ENCODE data around the gene IQGAP1.
"Not testable (repeated sequence)": the region's sequence is repeated elsewhere in the genome, so short reads cannot be mapped to it uniquely, and the experiment has no call there.

Gene IQGAP1

DNA sequence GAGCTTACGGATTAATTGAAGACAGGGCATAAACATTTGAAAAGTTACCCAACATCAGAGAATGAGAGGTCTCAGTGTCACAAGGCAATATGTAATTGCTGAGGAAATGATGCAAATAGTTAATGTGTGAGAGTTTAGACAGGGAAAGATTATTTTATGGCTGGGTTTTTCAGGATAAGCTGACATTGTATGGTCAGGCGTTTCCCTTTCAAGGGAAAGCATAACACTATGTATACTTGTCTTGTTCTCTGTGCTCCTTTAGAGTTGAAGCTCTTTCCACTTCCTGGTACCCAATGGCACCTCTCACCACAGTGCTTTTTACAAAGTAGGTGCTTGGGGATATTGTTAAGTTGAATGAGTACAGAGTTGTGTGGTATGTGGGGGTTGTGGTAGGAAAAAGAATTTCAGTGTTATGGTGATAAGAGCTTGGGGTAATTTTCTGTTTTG lies 19.9 kb downstream of the IQGAP1 start:
- no peak for DNase-seq (ENCODE audit: low read depth in 1 of 2, low spot score in 1 of 2)

DNA sequence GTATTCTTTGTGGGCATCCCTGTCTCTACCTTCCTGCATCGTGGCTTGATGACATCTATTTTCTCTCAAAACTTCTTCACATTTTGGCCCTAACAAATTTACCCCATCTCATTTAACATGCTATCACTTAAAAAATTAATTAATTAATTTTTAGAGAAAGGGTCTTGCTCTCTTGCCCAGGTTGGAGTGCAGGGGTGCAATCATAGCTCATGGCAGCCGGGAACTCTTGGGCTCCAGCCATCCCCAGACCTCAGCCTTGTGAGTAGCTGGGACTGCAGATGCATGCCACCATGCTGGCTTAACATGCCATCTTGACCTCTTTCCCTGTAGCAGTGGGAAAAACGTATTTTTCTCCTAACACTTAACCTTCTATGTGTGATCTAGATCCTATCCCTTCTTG lies 20.6 kb downstream of the IQGAP1 start:
- DNase-seq (ENCODE audit: low read depth in 1 of 2, low spot score in 1 of 2), result no peak

DNA sequence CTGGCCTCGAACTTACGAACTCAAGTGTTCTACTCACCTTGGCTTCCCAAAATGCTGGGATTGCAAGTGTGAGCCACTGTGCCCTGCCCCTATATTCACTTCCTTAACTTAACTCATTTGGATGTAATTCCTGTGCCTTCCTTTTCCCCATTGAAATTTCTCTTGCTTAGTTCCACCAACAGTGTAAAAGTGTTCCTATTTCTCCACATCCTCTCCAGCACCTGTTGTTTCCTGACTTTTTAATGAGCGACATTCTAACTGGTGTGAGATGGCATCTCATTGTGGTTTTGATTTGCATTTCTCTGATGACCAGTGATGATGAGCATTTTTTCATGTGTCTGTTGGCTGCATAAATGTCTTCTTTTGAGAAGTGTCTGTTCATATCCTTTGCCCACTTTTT lies 21.5 kb downstream of the IQGAP1 start:
- not testable (repeated sequence) for DNase-seq (ENCODE audit: low read depth in 1 of 2, low spot score in 1 of 2)

DNA sequence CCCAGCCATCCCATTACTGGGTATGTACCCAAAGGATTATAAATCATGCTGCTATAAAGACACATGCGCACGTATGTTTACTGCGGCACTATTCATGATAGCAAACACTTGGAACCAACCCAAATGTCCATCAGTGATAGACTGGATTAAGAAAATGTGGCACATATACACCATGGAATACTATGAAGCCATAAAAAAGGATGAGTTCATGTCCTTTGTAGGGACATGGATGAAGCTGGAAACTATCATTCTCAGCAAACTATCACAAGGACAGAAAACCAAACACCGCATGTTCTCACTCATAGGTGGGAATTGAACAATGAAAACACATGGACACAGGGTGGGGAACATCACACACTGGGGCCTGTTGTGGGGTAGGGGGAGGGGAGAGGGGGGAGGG lies 22.3 kb downstream of the IQGAP1 start:
- DNase-seq (ENCODE audit: low read depth in 1 of 2, low spot score in 1 of 2), result not testable (repeated sequence)

DNA sequence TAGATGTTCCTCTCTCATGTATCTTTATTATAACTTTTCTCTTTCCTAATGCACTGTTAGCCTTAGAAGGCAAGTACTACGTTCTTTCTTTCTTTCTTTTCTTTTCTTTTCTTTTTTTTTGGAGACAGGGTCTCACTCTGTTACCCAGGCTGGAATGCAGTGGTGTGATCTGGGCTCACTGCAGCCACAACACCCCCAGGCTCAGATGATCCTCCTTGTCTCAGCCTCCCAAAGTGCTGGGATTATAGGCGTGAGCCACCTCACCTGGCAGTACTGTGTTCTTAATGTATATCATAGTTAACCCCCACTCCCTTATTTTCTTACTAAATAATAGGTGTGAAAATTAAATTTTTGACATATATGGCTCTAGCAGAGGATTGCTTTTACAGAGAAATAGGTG lies 23.1 kb downstream of the IQGAP1 start:
- DNase-seq (ENCODE audit: low read depth in 1 of 2, low spot score in 1 of 2), result no peak

DNA sequence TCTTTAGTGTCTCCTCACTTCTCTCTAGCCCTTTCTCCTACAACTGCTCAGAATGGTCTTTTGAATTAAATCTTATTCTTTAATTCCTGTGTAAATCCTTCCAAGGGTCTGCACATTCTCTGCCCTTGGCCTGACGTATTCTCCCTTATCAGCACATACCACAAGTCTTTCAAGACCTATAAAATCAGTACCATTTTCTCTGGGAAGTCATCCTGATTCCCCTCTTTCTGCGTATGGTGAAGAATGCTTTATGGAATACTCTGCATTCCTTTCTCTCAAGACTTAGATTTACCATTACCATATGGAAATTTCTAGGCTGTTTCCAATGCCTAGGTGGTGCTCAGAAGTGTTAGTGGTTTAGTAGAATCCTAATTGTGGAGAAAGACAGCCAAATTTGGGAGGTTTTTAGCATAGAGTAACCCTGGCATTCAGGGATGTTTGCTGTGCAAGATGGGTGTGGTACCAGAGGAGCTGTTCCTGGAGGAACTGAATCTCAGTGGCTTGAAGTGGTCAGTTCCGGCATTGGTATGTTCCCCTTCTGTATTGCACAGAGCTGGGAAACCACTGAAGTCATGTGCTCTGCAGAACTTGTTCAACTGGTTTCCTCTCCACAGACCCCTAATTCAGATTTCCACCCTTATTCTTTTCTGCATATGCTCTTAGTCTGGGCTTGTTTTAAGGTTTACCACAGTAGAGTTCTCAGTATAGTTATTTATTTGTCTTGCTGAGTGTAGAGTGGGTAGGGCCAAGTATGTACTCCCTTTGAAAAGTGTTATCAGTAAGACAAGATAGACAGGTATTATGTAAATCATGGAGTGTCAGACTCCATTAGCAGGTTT lies 24.5 kb downstream of the IQGAP1 start:
- DNase-seq (ENCODE audit: low read depth in 1 of 2, low spot score in 1 of 2), result no peak

DNA sequence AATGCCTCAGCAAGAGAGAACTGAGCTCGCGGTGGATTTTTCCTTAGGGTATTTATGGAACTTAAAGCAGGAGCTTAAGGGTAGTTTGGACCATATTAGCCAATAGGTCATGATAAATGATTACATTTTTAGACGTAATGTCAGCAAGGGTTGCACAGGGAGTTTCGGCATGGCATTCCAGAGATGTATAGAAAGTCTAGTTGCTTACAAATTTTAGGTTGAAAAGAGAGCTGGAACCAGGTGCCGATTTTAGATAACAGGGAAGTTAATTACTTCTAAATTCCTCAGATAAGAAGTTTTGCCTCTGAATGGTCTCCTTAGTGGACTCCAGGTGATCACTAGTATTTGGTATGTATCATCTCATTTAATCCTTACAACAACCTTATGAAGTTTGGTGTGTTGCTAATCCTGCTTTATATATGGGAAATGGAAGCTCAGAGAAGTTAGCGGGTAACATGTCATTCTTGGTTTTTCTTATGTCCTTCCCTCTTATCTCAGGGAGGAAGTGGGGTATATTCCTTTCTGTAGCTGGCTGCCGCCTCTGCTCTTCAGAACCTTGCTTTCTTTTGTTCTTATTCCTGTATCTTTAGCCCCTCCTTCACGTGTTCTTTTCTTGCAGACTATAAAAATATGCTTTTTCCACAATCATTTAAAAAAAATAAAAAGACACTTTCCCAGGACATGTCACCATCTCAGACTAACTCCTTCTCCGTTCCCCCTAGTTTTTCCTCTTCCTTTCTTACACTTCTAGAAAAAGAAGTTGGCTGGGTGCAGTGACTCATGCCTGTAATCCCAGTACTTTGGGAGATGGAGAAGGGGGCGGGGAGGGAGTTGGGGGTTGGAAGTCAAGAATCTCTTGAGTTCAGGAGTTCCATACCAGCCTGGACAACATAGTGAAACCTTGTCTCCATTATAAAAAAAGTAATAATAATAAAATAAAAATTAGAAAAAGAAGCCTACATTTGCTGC lies 25.7 kb downstream of the IQGAP1 start:
- no peak for DNase-seq (ENCODE audit: low read depth in 1 of 2, low spot score in 1 of 2)

DNA sequence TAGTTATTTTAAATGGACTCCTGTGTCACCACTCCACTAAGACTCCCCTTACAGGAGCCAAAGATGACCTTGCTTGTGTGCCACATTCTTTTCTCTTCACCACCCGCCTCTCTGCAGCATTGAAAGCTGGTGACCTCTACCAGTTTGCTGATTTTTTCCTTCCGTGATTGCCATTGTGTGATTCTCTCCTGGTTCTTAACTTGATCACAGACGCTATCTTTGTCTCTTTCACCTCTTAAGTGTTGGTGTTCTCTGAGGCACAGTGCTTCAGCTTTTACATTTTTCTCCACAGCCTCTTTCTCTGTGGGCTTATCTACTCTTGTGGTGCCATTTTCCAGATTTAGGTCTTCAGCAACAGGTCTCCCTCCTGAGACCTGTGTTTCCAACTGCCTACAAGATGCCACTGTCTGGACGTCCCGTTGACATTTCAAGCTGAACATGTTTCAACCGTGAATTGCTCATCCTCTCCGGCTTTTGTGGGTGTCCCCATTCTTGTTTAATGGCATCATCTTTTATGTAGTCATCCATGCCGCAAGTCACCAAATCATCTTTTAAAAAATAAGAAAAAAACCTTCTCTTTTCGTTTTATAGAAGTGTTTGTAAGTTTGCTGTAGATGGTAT lies 26.5 kb downstream of the IQGAP1 start:
- no peak for DNase-seq (ENCODE audit: low read depth in 1 of 2, low spot score in 1 of 2)

DNA sequence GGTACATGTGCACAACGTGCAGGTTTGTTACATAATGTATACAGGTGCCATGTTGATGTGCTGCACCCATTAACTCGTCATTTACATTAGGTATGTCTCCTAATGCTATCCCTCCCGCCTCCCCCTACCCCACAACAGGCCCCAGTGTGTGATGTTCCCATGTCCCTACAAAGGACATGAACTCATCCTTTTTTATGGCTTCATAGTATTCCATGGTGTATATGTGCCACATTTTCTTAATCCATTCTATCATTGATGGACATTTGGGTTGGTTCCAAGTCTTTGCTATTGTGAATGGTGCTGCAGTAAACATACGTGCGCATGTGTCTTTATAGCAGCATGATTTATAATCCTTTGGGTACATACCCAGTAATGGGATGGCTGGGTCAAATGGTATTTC lies 28.0 kb downstream of the IQGAP1 start:
- not testable (repeated sequence) for DNase-seq (ENCODE audit: low read depth in 1 of 2, low spot score in 1 of 2)

DNA sequence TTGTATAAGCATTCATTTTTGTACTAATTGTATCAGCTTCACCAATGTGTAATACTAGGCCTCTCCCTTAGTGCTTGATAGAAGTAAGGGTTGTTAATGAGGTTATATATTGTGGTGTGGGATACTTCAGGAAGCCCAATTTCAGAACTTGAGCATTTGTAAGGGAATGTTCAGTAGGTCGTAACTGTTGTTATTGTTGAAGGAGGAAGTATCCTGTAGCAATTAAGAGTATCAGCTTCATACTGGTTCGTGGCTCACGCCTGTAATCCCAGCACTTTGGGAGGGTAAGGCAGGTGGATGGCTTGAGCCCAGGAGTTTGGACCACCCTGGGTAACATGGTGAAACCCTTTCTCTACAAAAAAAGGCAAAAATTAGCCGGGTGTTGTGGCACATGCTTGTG lies 30.6 kb downstream of the IQGAP1 start:
- no peak for DNase-seq (ENCODE audit: low read depth in 1 of 2, low spot score in 1 of 2)

DNA sequence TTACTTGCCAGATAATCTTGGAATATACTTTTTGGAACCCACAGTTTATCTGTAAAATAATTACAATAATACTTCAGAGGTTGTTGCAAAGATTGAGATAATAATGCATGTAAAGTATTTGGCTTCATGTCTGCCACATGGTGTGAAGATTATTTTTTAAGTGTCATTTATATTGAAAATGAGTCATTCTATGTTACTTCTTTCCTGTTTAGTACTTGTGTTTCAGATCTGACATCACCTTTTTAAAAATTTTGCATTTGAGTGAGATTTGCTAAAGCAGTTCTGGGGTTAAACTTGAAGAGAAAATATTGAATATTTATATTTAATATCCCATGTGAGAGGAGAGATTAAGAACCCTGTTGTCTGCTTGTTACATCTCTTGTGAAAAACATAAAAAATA lies 31.2 kb downstream of the IQGAP1 start:
- DNase-seq (ENCODE audit: low read depth in 1 of 2, low spot score in 1 of 2), result no peak

DNA sequence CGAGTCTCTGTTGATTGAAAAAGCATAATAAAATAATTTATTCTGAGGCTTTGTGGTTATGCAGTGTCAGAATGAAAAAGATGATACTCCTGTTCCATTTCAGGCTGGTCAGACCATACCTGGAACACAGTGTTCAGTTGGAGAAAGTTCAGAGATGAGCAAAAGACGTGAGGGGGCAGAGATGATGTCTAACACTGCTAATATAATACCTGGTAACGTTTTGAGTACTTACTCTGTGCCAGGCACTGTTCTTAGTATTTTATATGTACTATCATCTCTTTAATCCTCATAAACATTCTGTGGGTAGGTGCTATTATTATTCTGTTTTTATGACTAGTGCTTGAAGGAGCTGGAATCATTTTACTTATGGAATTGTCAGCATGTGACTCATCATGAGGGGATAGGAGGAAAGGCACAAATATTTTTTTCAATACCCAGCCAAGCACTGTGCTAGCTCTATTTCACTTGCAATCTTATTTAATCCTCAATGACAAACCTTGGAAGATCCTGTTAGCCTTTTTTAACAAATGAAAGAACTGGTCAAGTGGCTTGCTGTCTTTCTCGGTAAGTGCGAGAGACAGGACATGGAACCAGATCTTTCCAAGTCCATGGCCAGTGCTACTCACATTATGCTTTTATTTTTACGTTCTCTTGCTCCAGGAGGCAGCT lies 31.8 kb downstream of the IQGAP1 start:
- no peak for DNase-seq (ENCODE audit: low read depth in 1 of 2, low spot score in 1 of 2)

DNA sequence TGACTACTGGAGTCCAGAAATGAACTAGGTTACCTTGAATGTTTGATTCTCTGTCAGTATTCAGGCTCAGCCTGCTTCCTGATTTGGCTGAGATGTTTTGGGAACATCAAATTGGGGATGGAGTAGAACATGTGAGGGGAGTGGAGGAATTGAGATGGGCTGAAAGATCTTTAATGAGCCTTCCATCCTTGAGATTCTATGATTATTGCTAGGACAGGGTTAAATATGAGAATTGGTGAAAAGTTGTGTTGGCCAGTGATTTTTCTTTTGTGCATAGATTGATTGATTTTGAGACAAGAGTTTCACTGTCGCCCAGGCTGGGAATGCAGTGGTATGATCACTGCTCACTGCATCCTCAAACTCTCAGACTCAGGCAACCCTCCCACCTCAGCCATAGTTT lies 32.4 kb downstream of the IQGAP1 start:
- DNase-seq (ENCODE audit: low read depth in 1 of 2, low spot score in 1 of 2), result no peak

DNA sequence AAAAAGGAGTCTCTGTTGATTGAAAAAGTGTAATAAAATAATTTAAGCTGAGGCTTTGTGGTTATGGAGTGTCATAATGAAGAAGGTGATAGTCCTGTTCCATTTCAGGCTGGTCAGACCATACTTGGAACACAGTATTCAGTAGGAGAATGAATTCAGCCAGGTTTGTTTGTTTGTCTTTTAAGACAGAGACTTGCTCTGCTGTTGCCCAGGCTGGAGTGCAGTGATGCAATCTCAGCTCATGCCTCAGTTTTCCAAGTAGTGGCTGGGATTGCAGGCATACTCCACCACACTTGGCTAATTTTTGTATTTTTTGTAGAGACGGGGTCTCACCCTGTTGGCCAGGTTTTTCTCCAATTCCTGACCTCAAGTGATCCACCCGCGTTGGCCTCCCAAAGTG lies 33.5 kb downstream of the IQGAP1 start:
- DNase-seq (ENCODE audit: low read depth in 1 of 2, low spot score in 1 of 2), result no peak

DNA sequence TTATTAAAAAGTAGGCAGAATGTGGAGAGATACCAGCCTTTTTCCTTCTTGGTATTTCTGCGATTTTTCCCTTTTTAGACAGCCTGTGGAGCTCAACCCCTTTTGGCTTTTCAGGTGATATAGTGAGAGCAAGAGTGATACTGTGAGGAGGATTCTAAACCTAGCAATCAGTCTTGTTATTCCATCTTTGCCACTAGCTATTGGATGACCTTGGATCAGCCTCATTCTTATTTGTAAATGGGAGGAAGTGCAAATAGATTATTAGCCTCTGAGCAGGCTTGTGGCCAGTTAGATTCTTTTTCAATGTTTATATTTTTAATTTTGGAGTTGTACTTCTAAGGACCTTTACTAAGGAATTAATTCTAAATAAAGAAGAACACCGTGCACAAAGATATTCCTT lies 34.0 kb downstream of the IQGAP1 start:
- no peak for DNase-seq (ENCODE audit: low read depth in 1 of 2, low spot score in 1 of 2)

DNA sequence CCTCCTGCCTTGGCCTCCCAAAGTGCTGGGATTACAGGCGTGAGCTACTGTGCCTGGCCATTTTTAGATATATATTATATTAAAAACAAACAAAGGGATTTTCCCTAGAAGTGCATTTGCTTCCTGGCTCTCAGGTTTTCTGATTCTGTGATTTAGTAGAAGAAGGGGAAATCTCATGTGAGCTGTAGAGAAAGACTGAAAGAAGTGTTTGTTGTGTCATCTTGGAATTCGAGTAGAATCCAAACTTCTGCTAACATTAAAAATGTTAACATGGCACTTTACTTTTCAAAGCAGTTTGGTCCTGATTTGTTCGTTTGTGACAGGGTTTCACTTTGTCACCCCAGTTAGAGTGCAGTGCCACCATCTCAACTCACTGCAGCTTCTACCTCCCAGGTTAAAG lies 34.9 kb downstream of the IQGAP1 start:
- DNase-seq (ENCODE audit: low read depth in 1 of 2, low spot score in 1 of 2), result no peak

DNA sequence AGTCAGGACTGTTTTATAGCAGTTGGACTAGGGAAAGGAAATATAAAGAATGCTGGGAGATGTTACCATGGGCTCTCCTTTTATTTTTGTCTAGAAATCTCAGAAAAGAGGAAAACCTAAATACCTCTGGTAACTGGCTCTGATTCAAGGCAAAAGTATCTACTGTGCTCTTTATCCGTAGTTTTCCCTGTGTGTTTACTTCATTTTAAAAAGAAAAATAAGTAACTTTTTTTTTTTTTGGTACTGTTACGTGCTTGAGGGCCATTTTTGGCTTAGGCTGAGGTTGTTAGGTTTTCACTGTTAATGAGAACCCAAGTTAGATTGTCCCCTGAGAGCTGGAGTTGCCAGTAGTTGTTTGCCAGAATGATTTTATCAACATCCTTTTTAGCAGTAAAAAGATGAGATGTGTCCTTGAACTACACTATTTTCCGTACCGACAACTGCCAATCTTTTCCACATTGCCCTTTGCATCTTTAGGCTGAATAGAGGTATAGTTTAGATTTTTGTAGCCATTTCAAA lies 35.8 kb downstream of the IQGAP1 start:
- DNase-seq (ENCODE audit: low read depth in 1 of 2, low spot score in 1 of 2), result no peak

DNA sequence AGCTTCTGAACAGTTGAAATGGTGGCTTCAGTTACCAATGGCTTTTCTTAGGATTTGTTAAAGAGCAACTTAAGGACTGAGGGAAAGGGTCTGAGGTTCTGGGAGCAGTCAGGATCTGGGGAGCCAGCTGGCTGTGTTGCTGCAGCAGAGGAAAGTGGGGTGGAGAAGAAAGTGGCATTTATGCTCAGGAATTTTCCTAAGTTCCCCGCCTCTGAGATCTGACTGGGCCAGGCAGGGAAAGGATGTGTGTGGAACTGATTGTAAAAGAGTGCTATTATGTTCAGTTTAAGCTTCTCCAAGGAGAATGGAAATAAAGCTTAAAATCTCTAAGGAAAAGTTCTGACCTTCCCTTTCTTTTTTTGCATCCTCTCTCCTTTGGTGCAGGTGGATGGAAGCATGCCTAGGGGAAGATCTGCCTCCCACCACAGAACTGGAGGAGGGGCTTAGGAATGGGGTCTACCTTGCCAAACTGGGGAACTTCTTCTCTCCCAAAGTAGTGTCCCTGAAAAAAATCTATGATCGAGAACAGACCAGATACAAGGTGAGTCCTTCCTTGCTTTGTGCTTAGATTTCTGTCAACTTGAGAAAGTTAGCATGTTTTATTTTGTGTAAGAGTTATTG lies 37.8 kb downstream of the IQGAP1 start:
- no peak for DNase-seq (ENCODE audit: low read depth in 1 of 2, low spot score in 1 of 2)

DNA sequence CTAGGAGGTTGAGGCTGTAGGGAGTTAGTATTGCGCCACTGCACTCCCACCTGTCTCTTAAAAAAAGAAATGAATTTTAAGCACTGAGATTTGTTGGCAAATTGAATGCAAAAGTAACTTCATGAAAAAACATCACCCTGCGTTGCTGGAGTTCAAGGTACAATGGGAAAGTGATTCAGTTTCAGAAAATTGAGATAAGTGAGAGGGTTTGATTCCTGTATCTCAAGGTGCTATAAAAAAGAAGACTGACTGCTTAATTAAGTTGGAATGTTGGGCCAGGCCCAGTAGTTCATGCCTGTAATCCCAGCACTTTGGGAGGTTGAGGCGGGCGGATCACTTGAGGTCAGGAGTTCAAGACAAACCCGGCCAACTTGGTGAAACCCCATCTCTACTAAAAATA lies 39.1 kb downstream of the IQGAP1 start:
- DNase-seq (ENCODE audit: low read depth in 1 of 2, low spot score in 1 of 2), result no peak

DNA sequence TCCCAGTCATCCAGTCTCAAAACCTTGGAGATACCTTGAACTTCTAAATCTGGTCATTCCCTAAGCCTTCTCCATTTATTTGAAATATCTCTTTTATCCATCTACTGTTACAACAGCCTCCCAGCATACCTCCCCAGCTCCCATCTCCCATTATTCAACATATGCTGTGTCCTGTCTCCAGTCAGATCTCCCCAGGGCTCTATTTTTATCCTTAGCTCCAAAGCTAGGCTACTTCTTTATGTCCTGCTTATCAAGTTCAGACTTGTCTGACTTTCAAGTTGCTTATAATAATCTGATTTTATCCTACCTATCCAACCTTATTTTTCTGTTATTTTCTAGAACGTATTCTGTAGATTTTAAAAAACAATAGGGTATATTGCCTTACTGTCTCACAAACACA lies 44.2 kb downstream of the IQGAP1 start:
- no peak for DNase-seq (ENCODE audit: low read depth in 1 of 2, low spot score in 1 of 2)
